Hepatocyte (in vitro differentiated cells): ENCODE results near the gene DGCR8.
"Not testable (repeated sequence)": the region's sequence is repeated elsewhere in the genome, so short reads cannot be mapped to it uniquely, and the experiment has no call there.

Experiments
- EZH2 ChIP-seq: fragments of 200-600 bp; sonication (generic); IDR thresholded peaks from 2 replicates; pipeline ENCODE4 v1.6.1; 2016; ENCODE audit warnings: antibody characterized with exemption, mild to moderate bottlenecking, borderline replicate concordance
- TF ChIP-seq, protein P1 (sequence below): fragments of 200-600 bp; sonication (generic); IDR thresholded peaks from 2 replicates; pipeline ENCODE4 v1.5.1; 2016; ENCODE audit warnings: antibody characterized with exemption, mild to moderate bottlenecking; ENCODE audit not compliant: poor library complexity

DNA sequence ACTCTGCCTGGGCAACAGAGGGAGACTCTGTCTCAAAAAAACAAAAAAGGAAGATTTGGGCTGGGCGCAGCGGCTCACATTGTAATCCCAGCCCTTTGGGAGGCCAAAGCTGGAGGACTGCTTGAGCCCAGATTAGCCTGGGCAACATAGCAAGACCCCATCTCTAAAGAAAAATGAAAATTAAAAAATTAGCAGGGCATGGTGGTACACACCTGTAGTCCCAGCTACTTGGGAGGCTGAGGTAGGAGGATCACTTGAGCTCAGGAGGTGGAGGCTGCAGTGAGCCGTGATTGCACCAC, 12.7 kb upstream of the DGCR8 start:
- TF ChIP-seq, protein P1, sequence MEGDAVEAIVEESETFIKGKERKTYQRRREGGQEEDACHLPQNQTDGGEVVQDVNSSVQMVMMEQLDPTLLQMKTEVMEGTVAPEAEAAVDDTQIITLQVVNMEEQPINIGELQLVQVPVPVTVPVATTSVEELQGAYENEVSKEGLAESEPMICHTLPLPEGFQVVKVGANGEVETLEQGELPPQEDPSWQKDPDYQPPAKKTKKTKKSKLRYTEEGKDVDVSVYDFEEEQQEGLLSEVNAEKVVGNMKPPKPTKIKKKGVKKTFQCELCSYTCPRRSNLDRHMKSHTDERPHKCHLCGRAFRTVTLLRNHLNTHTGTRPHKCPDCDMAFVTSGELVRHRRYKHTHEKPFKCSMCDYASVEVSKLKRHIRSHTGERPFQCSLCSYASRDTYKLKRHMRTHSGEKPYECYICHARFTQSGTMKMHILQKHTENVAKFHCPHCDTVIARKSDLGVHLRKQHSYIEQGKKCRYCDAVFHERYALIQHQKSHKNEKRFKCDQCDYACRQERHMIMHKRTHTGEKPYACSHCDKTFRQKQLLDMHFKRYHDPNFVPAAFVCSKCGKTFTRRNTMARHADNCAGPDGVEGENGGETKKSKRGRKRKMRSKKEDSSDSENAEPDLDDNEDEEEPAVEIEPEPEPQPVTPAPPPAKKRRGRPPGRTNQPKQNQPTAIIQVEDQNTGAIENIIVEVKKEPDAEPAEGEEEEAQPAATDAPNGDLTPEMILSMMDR, result not testable (repeated sequence)
- TF ChIP-seq EZH2, result not testable (repeated sequence)
